Measurements from ENCODE around the gene SUGCT. TPM values are rescaled to one million over a fixed set of nuclear protein-coding genes. Genes with fewer than 3 reads are reported as not detected.
"Not testable (repeated sequence)": the region's sequence is repeated elsewhere in the genome, so short reads cannot be mapped to it uniquely, and the experiment has no call there.

SUGCT gene
- total and polyA plus RNA-seq, 3 donors from 2014 or later: 7.1 to 9.8 (median 8.1) TPM

DNA sequence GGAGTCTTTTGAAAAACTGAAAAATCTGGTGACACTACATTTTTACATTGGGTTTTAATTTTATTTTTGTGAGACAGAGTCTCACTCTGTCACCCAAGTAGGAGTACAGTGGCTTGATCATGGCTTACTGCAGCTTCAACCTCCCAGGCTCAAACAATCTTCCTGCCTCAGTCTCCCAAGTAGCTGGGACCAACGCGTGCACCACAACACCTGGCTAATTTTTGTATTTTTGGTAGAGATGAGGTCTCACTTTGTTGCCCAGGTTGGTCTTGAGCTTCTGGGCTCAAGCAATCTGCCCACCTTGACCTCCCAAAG, 11.9 kb upstream of the SUGCT start:
- intact Hi-C loops (cut with DNase I; ENCODE audit: low total_unique reads): no loop called here

DNA sequence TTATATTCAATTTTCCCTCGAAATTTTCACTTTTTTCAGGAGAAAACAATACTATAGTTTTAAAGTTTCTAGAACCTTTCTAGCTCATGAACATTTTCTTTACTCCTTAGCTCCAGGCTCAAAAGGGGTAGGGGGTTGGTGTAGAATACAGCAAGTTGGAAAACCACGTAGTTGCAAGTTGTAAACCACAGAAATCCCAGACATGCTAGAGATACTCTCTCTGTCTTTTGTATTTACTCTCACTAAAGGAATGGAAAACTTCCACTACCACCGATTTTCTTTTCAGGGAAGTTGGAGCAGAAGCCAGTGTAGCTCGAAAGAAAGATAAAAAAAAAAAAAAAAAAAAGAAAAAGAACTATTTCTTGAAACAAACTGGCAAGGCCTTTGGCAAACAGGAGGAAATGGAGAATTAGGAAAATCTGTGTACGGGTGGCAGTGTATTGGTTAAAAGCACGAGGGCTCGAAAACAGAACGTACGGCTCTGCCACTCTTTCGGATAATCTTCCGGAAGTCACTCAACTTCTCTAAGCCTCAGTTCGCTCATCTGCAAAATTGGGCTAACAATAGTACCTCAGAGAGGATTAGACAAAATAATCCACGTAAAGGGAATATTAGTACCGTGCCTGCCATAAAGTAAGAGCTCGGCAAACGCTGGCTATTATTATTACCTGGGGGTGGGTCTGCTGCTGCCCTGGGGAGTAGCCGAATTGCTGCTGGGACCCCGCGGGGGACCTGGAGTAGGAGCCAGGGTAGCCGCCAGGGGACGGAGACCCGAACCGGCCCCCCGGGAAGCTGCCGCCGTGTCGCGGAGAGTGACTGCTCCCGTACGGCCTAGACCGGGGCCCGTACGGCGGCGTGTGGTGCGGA, 1.0 kb upstream of the SUGCT start:
- no peaks in the 10 kb centered on the region for H3K36me3 ChIP-seq (ENCODE audit: low read depth, missing control alignments)
- WGBS, 2 donors: 2% methylated on average over 26 of the region's 36 CpGs
- H3K4me1 ChIP-seq: peaks cover 10% of the 10 kb centered on the region
- peak overlapping the region; percentile 97 to 99 for H3K4me3 ChIP-seq
- intact Hi-C loops (cut with DNase I; ENCODE audit: low total_unique reads): no loop called here
- peak overlapping the region; percentile 93 to 94 for H3K27ac ChIP-seq
- no peak for TF ChIP-seq POLR2A (IDR thresholded peaks at IDR 0.05)
- TF ChIP-seq, protein P1, sequence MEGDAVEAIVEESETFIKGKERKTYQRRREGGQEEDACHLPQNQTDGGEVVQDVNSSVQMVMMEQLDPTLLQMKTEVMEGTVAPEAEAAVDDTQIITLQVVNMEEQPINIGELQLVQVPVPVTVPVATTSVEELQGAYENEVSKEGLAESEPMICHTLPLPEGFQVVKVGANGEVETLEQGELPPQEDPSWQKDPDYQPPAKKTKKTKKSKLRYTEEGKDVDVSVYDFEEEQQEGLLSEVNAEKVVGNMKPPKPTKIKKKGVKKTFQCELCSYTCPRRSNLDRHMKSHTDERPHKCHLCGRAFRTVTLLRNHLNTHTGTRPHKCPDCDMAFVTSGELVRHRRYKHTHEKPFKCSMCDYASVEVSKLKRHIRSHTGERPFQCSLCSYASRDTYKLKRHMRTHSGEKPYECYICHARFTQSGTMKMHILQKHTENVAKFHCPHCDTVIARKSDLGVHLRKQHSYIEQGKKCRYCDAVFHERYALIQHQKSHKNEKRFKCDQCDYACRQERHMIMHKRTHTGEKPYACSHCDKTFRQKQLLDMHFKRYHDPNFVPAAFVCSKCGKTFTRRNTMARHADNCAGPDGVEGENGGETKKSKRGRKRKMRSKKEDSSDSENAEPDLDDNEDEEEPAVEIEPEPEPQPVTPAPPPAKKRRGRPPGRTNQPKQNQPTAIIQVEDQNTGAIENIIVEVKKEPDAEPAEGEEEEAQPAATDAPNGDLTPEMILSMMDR (IDR thresholded peaks at IDR 0.05): no peak
- no peaks in the 10 kb centered on the region for H3K9me3 ChIP-seq
- H3K27me3 ChIP-seq: no peaks in the 10 kb centered on the region
- DNase-seq: peak; percentile 27

More for the DNA sequence above, 11.9 kb upstream of the SUGCT start:
- TF ChIP-seq, protein P1 (IDR thresholded peaks at IDR 0.05): no peak
- TF ChIP-seq POLR2A (IDR thresholded peaks at IDR 0.05): no peak
- Histone ChIP-seq H3K4me3 (no peak overlapping the region), H3K4me1 (no peaks in the 10 kb centered on the region), H3K27me3 (no peaks in the 10 kb centered on the region), H3K27ac (no peak overlapping the region), H3K9me3 (no peaks in the 10 kb centered on the region), H3K36me3 (ENCODE audit: low read depth, missing control alignments) (no peaks in the 10 kb centered on the region)
- 90 to 94% methylated on average over 2 of the region's 2 CpGs for WGBS, 2 donors
- no peak for DNase-seq

DNA sequence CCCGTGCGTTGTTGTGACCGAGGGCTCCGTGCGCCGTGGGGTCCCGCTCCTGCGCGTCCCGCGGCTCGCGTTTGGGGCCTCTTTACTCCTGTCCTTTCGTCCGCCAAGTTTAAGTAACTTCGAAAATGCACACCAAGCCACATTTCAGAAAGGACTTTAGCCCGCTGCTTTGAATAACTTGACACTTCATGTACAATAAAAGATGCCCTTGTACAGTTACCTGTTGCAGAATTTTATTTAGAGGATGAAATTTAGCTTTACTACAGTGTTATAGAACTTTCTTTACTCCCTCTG, 459 bp downstream of the SUGCT start:
- H3K4me3 ChIP-seq: peak overlapping the region; percentile 97 to 99
- peaks cover 10% of the 10 kb centered on the region for H3K4me1 ChIP-seq
- WGBS, 2 donors: 1% methylated on average over 10 to 17 of the region's 17 CpGs
- TF ChIP-seq POLR2A (IDR thresholded peaks at IDR 0.05): no peak
- TF ChIP-seq, protein P1 (IDR thresholded peaks at IDR 0.05): no peak
- no peak for DNase-seq
- H3K27ac ChIP-seq: peak overlapping the region; percentile 93 to 94
- H3K9me3 ChIP-seq: no peaks in the 10 kb centered on the region
- intact Hi-C loops (cut with DNase I; ENCODE audit: low total_unique reads): no loop called here
- H3K27me3 ChIP-seq: no peaks in the 10 kb centered on the region
- no peaks in the 10 kb centered on the region for H3K36me3 ChIP-seq (ENCODE audit: low read depth, missing control alignments)

DNA sequence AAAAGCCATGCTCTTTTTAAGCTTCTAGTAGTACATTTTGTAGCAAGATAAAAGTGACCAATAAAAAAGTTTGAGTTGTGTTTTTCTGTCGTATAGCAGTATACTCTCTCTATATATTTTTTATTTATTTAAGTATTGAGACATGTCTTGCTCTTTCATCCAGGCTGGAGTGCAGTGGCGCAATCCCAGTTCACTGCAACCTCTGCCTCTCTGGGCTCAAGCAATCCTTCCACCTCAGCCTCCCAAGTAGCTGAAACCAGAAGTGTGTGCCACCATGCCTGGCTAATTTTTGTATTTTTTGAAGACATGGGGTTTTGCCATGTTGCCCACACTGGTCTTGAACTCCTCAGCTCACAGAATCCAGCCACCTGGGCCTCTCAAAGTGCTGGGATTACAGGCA, 2.8 kb downstream of the SUGCT start:
- intact Hi-C loops (cut with DNase I; ENCODE audit: low total_unique reads): no loop called here
- Histone ChIP-seq H3K27ac (no peak overlapping the region), H3K4me3 (no peak overlapping the region), H3K9me3 (no peaks in the 10 kb centered on the region), H3K36me3 (ENCODE audit: low read depth, missing control alignments) (no peaks in the 10 kb centered on the region), H3K4me1 (peaks cover 9% of the 10 kb centered on the region), H3K27me3 (no peaks in the 10 kb centered on the region)
- DNase-seq: no peak
- no peak for TF ChIP-seq POLR2A (IDR thresholded peaks at IDR 0.05)
- TF ChIP-seq, protein P1 (IDR thresholded peaks at IDR 0.05): no peak
- WGBS, 2 donors: 89 to 94% methylated on average over 2 of the region's 2 CpGs

DNA sequence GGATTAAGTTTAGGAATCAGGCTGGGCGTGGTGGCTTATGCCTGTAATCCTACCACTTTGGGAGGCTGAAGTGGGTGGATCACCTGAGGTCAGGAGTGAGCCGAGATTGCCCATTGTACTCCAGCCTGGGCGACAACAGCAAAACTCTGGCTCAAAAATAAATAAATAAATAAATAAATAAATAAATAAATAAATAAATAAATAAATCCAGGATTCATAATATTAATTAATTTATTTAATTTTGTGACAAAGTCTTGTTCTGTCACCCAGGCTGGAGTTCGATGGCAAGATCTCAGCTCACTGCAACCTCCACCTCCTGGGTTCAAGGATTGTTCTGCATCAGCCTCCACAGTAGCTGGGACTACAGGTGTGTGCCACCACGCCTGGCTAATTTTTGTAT, 4.2 kb downstream of the SUGCT start:
- TF ChIP-seq, protein P1 (IDR thresholded peaks at IDR 0.05): no peak
- no peak for TF ChIP-seq POLR2A (IDR thresholded peaks at IDR 0.05)
- WGBS, 2 donors: 88 to 92% methylated on average over 5 of the region's 5 CpGs
- Histone ChIP-seq H3K27me3 (no peaks in the 10 kb centered on the region), H3K4me1 (no peaks in the 10 kb centered on the region), H3K9me3 (no peaks in the 10 kb centered on the region), H3K36me3 (ENCODE audit: low read depth, missing control alignments) (no peaks in the 10 kb centered on the region), H3K27ac (no peak overlapping the region), H3K4me3 (no peak overlapping the region)
- no peak for DNase-seq
- intact Hi-C loops (cut with DNase I; ENCODE audit: low total_unique reads): no loop called here

DNA sequence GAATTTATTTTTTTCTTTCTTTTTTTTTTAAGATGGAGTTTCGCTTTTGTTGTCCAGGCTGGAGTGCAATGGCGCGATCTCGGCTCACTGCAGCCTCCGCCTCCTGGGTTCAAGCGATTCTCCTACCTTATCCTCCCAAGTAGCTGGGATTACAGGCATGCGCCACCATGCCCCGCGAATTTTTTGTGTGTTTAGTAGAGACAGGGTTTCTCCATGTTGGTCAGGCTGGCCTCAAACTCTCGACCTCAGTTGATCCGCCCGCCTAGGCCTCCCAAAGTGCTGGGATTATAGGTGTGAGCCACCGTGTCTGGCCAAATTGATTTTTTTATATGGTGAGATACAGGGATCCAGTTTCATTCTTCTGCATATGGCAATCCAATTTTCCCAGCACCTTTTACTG, 5.1 kb downstream of the SUGCT start:
- DNase-seq; H3K9me3 ChIP-seq; H3K27me3 ChIP-seq; H3K4me3 ChIP-seq; intact Hi-C loops (cut with DNase I; ENCODE audit: low total_unique reads); H3K27ac ChIP-seq; H3K36me3 ChIP-seq (ENCODE audit: low read depth, missing control alignments); H3K4me1 ChIP-seq: not testable (repeated sequence)
- WGBS, 2 donors: 95 to 97% methylated on average over 13 of the region's 13 CpGs

DNA sequence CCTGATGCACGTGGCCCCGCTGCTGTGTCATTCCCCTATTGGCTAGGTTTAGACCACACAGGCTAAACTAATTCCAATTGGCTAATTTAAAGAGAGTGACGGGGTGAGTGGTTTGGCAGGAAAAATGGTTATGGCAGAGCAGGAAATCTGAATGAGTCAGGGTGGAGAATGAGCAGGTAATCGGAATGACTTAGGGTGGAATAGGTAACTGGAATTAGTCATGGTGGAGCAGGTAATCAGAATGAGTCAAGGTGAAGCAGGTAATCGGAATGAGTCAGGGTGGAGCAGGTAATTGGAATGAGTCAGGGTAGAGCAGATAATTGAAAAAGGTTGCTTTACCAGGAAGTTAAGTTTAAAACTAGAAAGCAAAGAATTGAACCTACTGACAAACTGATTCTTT, 7.1 kb downstream of the SUGCT start:
- H3K27me3 ChIP-seq; H3K9me3 ChIP-seq; H3K36me3 ChIP-seq (ENCODE audit: low read depth, missing control alignments); H3K4me1 ChIP-seq; intact Hi-C loops (cut with DNase I; ENCODE audit: low total_unique reads); DNase-seq; H3K4me3 ChIP-seq; H3K27ac ChIP-seq: not testable (repeated sequence)
- WGBS, 2 donors: 94 to 95% methylated on average over 5 of the region's 5 CpGs
